CD4-positive, alpha-beta memory T cell (primary cell): Measurements from ENCODE around the gene IL36B. TPM values are rescaled to one million over a fixed set of nuclear protein-coding genes. Genes with fewer than 3 reads are reported as not detected.

Source experiments
- CTCF ChIA-PET: fragments of 350-600 bp; sonication (Branson Sonifier 250); formaldehyde crosslinking; loops from one replicate; lab custom pipeline; 2021; ENCODE audit warnings: inconsistent platforms; ENCODE audit not compliant: partially characterized antibody; lab: Charles Lee
- POLR2A ChIA-PET: fragments of 350-600 bp; sonication (Branson Sonifier 250); formaldehyde crosslinking; loops from one replicate; lab custom pipeline; 2021; ENCODE audit not compliant: partially characterized antibody; lab: Charles Lee
- DNase-seq, 5 donors: peaks; one replicate each; pipeline versions ENCODE4 v3.0.0 to v3.0.0-alpha.2; 2020 to 2022; ENCODE audit warnings: mixed read lengths in 1 of 5
- H3K27ac ChIP-seq: one replicate; pipeline ENCODE4 v1.7.0; 2013; ENCODE audit warnings: low read depth, low read length
- H3K27me3 ChIP-seq: 2 replicates; pipeline ENCODE4 v1.7.0; 2013; ENCODE audit warnings: mild to moderate bottlenecking, low read length, moderate library complexity; ENCODE audit not compliant: insufficient read depth
- H3K36me3 ChIP-seq: 2 replicates; pipeline ENCODE4 v1.7.0; 2013; ENCODE audit warnings: mild to moderate bottlenecking, low read length, moderate library complexity; ENCODE audit not compliant: insufficient read depth
- H3K4me1 ChIP-seq: 2 replicates; pipeline ENCODE4 v1.7.0; 2013; ENCODE audit warnings: mild to moderate bottlenecking, low read length, moderate library complexity; ENCODE audit not compliant: insufficient read depth
- H3K4me3 ChIP-seq, 2 donors: one replicate each; pipeline ENCODE4 v1.7.0; 2013; ENCODE audit warnings: low read length in 2 of 2, mild to moderate bottlenecking in 1 of 2
- H3K9me3 ChIP-seq, 2 donors: one replicate each; pipeline ENCODE4 v1.7.0; 2013; ENCODE audit warnings: low read length in 2 of 2, control low read depth in 1 of 2; ENCODE audit not compliant: control insufficient read depth in 1 of 2
- H3K27ac Mint-ChIP-seq, 7 donors: one replicate each; pipeline ENCODE4 v1.8.0; 2020 to 2021; ENCODE audit warnings: mixed read lengths in 7 of 7, mild to moderate bottlenecking in 6 of 7, inconsistent platforms in 3 of 7, moderate library complexity in 3 of 7
- H3K27me3 Mint-ChIP-seq, 2 donors: one replicate each; pipeline ENCODE4 v1.8.0; 2020 to 2021; ENCODE audit warnings: mixed read lengths in 2 of 2
- H3K36me3 Mint-ChIP-seq, 2 donors: one replicate each; pipeline ENCODE4 v1.8.0; 2020 to 2021; ENCODE audit warnings: mixed read lengths in 2 of 2, inconsistent platforms in 1 of 2, mild to moderate bottlenecking in 1 of 2
- H3K4me1 Mint-ChIP-seq, 4 donors: one replicate each; pipeline ENCODE4 v1.8.0; 2020 to 2021; ENCODE audit warnings: mixed read lengths in 4 of 4, mild to moderate bottlenecking in 1 of 4
- H3K4me3 Mint-ChIP-seq, 8 donors: one replicate each; pipeline ENCODE4 v1.8.0; 2020 to 2021; ENCODE audit warnings: mixed read lengths in 8 of 8, mild to moderate bottlenecking in 7 of 8, moderate library complexity in 6 of 8, inconsistent platforms in 3 of 8
- H3K9me3 Mint-ChIP-seq, 8 donors: one replicate each; pipeline ENCODE4 v1.8.0; 2020 to 2021; ENCODE audit warnings: mixed read lengths in 8 of 8, mild to moderate bottlenecking in 5 of 8, inconsistent platforms in 3 of 8, moderate library complexity in 1 of 8
- intact Hi-C: fragments of 100-400 bp; cut with micrococcal nuclease; formaldehyde crosslinking; loops from one replicate; pipeline ENCODE4 v1.15.1; 2023
- polyA plus RNA-seq, 2 donors: library from polyadenylated mRNA; unstranded; fragments of 300-500 nt; fragmentation: Illumina TruSeq; gene quantifications; one replicate each; pipeline ENCODE4 v1.2.3, GENCODE V29; 2021
- total RNA-seq, 2 experiments: library from RNA; stranded (reverse); gene quantifications; one replicate each; pipeline ENCODE4 v1.2.3, GENCODE V29; 2021

Gene IL36B
- total and polyA plus RNA-seq, 4 experiments from 2014 or later: not detected

DNA sequence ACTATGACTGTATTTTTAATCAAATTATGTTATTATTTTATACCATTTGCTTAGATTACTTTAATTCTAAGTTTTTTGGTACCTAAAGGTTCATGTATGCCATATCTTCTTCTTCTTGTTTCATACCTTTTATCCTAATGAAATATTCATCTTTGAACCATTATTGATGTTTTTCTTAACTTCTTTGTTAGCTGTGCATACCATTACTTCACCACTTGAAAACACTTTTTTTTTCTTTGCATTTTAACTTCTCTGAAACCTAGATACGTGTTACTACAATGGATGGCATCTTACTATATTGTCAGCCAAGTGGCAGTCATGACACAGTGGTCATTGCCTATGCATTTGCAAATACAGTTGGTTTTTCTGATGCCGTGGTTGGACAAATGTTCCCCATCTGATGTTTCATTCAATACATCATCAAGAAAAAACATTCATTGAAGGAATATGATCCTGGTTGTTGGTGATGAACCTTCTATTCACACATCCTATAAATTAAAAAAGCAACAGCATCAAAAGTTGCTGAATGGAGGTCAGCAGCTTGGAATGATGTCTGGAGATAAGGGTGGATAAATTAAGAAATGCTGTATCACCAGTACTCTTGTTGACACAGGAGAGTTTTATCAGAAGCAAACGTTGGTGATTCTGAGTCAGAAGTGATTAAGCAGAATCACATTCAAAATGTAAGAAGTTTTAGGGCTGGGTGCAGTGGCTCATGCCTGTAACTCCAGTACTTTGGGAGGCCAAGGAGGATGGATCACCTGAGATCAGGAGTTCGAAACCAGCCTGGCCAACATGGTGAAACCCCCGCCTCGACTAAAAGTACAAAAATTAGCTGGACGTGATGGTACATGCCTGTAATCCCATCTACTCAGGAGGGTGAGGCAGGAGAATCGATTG is 40.0 kb downstream of the IL36B start:
- H3K36me3 Mint-ChIP-seq: no peaks in the 10 kb centered on the region
- CTCF ChIA-PET: no interaction called here

DNA sequence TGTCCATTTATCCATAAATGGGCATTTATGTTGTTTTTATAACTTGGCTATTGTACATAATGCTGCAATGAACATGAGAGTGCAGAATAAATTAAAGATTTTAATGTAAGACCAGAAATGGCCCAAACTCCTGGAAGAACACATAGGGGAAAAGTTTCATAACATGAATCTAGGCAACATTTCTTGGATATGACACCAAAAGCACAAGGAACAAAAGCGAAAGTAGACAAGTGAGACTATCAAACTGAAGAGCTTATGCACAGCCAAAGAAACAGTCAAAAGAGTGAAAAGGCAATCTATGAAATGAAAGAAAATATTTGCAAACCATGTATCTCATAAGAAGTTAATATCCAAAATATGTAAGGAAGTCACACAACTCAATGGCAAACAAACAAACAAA is 41.6 kb downstream of the IL36B start:
- H3K9me3 Mint-ChIP-seq: no peaks in the 10 kb centered on the region
- ChIA-PET CTCF (no interaction called here), POLR2A (no interaction called here)
- no peak overlapping the region for H3K27ac Mint-ChIP-seq
- no peaks in the 10 kb centered on the region for H3K9me3 ChIP-seq
- peaks cover 0 to 3% (median under 1%) of the 10 kb centered on the region in 4 donors for H3K4me1 Mint-ChIP-seq
- no peak overlapping the region for H3K27ac ChIP-seq
- peaks cover 0 to 7% of the 10 kb centered on the region in 2 donors for H3K27me3 Mint-ChIP-seq
- H3K4me1 ChIP-seq: peaks cover 4% of the 10 kb centered on the region
- DNase-seq: no peak
- intact Hi-C loops: no loop called here
- H3K4me3 Mint-ChIP-seq: no peak overlapping the region
- H3K4me3 ChIP-seq: no peak overlapping the region
- H3K36me3 Mint-ChIP-seq: no peaks in the 10 kb centered on the region
- no peaks in the 10 kb centered on the region for H3K27me3 ChIP-seq
- H3K36me3 ChIP-seq: no peaks in the 10 kb centered on the region

More for the DNA sequence above, 40.0 kb downstream of the IL36B start:
- H3K27me3 Mint-ChIP-seq: peaks cover 2 to 10% of the 10 kb centered on the region in 2 donors
- Histone ChIP-seq H3K27ac (no peak overlapping the region), H3K4me3 (no peak overlapping the region), H3K9me3 (no peaks in the 10 kb centered on the region), H3K36me3 (no peaks in the 10 kb centered on the region), H3K27me3 (no peaks in the 10 kb centered on the region), H3K4me1 (peaks cover 4% of the 10 kb centered on the region)
- H3K4me3 Mint-ChIP-seq: no peak overlapping the region
- POLR2A ChIA-PET: no interaction called here
- H3K9me3 Mint-ChIP-seq: peaks cover 0 to 2% (median 0%) of the 10 kb centered on the region in 8 donors
- peak overlapping the region in 1 of 7 donors; percentile 7 for H3K27ac Mint-ChIP-seq
- intact Hi-C loops: no loop called here
- peaks cover 0 to 7% (median under 1%) of the 10 kb centered on the region in 4 donors for H3K4me1 Mint-ChIP-seq
- DNase-seq: no peak

DNA sequence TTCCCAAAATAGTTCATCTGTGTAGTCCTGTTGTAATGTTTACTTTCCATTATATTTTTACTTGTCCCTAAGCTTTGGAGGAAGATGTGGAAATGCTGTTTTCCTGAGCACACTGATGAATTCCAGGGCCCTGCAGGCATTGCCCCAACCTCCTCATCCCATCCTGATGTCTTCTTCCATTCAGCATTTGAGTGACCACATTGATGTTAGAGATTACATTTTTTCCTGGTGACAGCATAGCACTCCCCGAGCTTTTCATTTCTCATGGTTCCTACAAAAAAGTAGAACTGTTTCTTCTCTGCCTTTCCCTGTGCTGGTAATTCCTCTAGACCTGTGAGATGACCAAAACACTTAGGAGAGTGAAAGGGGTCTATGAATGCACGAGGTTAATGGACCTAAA is 42.6 kb downstream of the IL36B start:
- no peak for DNase-seq
- POLR2A ChIA-PET: no interaction called here
- H3K27me3 ChIP-seq: no peaks in the 10 kb centered on the region
- H3K27ac Mint-ChIP-seq: peak overlapping the region in 2 of 7 donors; percentile 1 to 72
- no peaks in the 10 kb centered on the region for H3K36me3 ChIP-seq
- no peaks in the 10 kb centered on the region for H3K36me3 Mint-ChIP-seq
- no peak overlapping the region for H3K27ac ChIP-seq
- peaks cover 0 to 2% (median 0%) of the 10 kb centered on the region in 4 donors for H3K4me1 Mint-ChIP-seq
- no peak overlapping the region for H3K4me3 ChIP-seq
- H3K9me3 Mint-ChIP-seq: no peaks in the 10 kb centered on the region
- peaks cover 0 to 7% of the 10 kb centered on the region in 2 donors for H3K27me3 Mint-ChIP-seq
- intact Hi-C loops: no loop called here
- CTCF ChIA-PET: no interaction called here
- H3K9me3 ChIP-seq: no peaks in the 10 kb centered on the region
- no peaks in the 10 kb centered on the region for H3K4me1 ChIP-seq
- no peak overlapping the region for H3K4me3 Mint-ChIP-seq

DNA sequence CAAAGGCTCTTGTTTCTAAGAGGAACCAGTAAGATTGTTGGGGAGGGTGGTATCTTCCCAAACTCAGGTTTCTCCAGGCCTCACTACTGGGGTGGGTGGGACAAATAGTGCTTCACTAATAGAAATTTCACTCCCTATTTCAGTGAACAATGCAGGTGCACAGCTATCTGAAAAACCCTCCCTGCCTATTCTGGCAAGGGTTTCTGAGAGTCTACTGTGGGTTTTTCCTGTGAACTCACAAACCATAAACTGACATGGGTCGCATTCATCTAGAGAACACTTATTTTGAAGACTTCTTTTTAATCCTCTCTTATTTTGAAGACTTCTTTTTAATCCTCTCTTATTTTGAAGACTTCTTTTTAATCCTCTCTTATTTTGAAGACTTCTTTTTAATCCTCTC is 43.0 kb downstream of the IL36B start:
- H3K27me3 Mint-ChIP-seq: peaks cover 0 to 3% of the 10 kb centered on the region in 2 donors
- H3K9me3 ChIP-seq: no peaks in the 10 kb centered on the region
- ChIA-PET POLR2A (no interaction called here), CTCF (no interaction called here)
- H3K27me3 ChIP-seq: no peaks in the 10 kb centered on the region
- H3K36me3 Mint-ChIP-seq: no peaks in the 10 kb centered on the region
- H3K4me1 Mint-ChIP-seq: peaks cover 0 to 2% (median 0%) of the 10 kb centered on the region in 4 donors
- H3K4me3 ChIP-seq: no peak overlapping the region
- no peaks in the 10 kb centered on the region for H3K4me1 ChIP-seq
- intact Hi-C loops: no loop called here
- H3K4me3 Mint-ChIP-seq: no peak overlapping the region
- no peaks in the 10 kb centered on the region for H3K36me3 ChIP-seq
- no peak overlapping the region for H3K27ac Mint-ChIP-seq
- DNase-seq: no peak
- no peaks in the 10 kb centered on the region for H3K9me3 Mint-ChIP-seq
- H3K27ac ChIP-seq: no peak overlapping the region

DNA sequence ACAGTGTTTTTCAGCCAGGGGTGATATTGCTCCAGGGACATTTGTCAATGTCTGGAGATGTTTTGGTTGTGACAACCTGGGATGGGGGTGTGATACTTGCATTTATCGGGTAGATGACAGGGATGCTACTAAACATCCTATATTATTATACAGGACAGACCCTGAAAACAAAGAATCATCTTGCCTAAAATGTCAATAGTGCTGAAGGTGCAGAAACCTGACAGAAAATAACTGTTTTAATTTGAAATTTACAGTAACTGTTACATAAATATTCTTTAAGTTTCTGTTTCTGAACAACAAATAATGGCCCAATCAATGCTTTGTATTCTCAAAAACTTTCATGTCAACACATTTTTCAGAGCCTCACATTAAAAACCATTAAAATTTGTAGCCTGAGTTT is 45.4 kb downstream of the IL36B start:
- no peaks in the 10 kb centered on the region for H3K36me3 ChIP-seq
- Mint-ChIP-seq H3K27me3 (no peaks in the 10 kb centered on the region), H3K36me3 (no peaks in the 10 kb centered on the region), H3K27ac (no peak overlapping the region), H3K4me3 (no peak overlapping the region), H3K9me3 (peaks cover 0 to under 1% (median 0%) of the 10 kb centered on the region in 8 donors), H3K4me1 (peaks cover 0 to 2% (median 0%) of the 10 kb centered on the region in 4 donors)
- no peaks in the 10 kb centered on the region for H3K9me3 ChIP-seq
- CTCF ChIA-PET: no interaction called here
- H3K4me3 ChIP-seq: no peak overlapping the region
- no peaks in the 10 kb centered on the region for H3K27me3 ChIP-seq
- POLR2A ChIA-PET: no interaction called here
- no peak overlapping the region for H3K27ac ChIP-seq
- no peak for DNase-seq
- intact Hi-C loops: no loop called here
- no peaks in the 10 kb centered on the region for H3K4me1 ChIP-seq

DNA sequence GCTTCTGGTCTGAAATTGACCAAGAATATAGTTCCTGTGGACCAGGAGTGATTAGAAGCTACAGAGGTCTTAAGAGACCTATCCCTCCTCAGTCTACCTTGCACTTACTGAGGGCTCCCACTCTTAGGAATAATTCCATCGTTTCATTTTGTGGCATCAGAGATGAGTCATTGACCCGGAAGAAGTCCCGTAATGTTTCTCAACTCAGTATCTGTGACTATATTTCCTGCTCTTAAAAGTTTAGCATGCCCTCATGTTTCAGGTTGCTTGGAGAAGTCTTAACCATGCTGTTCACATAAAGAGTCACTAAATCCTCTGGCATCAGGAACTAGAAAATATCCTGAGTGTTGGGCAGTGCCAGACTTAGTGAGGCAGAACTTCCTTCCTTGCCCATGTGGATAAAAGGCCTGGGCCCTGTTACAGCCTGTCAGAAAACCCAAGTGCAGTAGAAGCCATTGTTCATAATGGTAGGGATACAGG is 47.6 kb downstream of the IL36B start, which contains the start of gene IL36A:
IL36A (plus strand) TSS at position 430 of the 480 bp plus-strand sequence. CDS start 413 bp downstream, outside the sequence.
- ChIA-PET POLR2A (no interaction called here), CTCF (no interaction called here)
- Histone ChIP-seq H3K27me3 (no peaks in the 10 kb centered on the region), H3K9me3 (peaks cover 0 to 10% of the 10 kb centered on the region in 2 donors), H3K4me3 (no peak within 1 kb of the TSS), H3K27ac (no peak within 1 kb of the TSS), H3K36me3 (no peaks in the 10 kb centered on the region), H3K4me1 (no peaks in the 10 kb centered on the region)
- DNase-seq: no peak
- H3K4me3 Mint-ChIP-seq: no peak within 1 kb of the TSS
- intact Hi-C loops: no loop called here
- H3K9me3 Mint-ChIP-seq: peaks cover 0 to 18% (median 16%) of the 10 kb centered on the region in 8 donors
- no peaks in the 10 kb centered on the region for H3K27me3 Mint-ChIP-seq
- H3K36me3 Mint-ChIP-seq: peaks cover 12 to 14% of the 10 kb centered on the region in 2 donors
- peak within 1 kb of the TSS in 1 of 7 donors; percentile 27 for H3K27ac Mint-ChIP-seq
- H3K4me1 Mint-ChIP-seq: peaks cover 0 to 2% (median 0%) of the 10 kb centered on the region in 4 donors

DNA sequence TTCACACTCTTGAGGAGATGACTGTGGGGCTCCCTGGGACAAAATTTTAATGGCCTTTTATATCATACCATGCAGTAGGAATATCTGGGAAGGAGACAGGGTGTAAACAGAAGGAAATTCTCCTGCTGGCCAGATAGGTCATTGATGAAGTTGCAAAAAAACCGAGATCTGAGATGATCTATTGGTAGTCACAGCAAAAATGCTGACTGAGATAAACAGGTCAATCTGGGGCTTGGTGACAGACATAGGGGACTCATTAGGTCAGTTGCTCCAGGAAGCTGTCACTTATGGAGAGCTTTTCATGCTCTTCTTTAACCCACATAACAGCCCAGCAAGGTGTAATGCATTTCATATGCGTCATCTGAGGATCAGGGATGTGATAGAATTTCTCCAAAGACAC is 50.0 kb downstream of the IL36B start:
- no peak overlapping the region for H3K27ac Mint-ChIP-seq
- intact Hi-C loops: no loop called here

More for the DNA sequence above, 50.0 kb downstream of the IL36B start:
- Mint-ChIP-seq H3K27me3 (peaks cover 0 to 1% of the 10 kb centered on the region in 2 donors), H3K9me3 (peaks cover 2 to 37% (median 25%) of the 10 kb centered on the region in 8 donors), H3K4me1 (peaks cover 3 to 7% (median 4%) of the 10 kb centered on the region in 4 donors), H3K4me3 (no peak overlapping the region), H3K36me3 (peaks cover 16 to 18% of the 10 kb centered on the region in 2 donors)
- no peak for DNase-seq
- H3K27me3 ChIP-seq: no peaks in the 10 kb centered on the region
- no peaks in the 10 kb centered on the region for H3K36me3 ChIP-seq
- ChIA-PET CTCF (no interaction called here), POLR2A (no interaction called here)
- no peak overlapping the region for H3K4me3 ChIP-seq
- H3K4me1 ChIP-seq: peaks cover 1% of the 10 kb centered on the region
- peaks cover 0 to 18% of the 10 kb centered on the region in 2 donors for H3K9me3 ChIP-seq
- H3K27ac ChIP-seq: no peak overlapping the region
